ENCODE data around the gene SP100.
"Not testable (repeated sequence)": the region's sequence is repeated elsewhere in the genome, so short reads cannot be mapped to it uniquely, and the experiment has no call there.

The SP100 gene

DNA sequence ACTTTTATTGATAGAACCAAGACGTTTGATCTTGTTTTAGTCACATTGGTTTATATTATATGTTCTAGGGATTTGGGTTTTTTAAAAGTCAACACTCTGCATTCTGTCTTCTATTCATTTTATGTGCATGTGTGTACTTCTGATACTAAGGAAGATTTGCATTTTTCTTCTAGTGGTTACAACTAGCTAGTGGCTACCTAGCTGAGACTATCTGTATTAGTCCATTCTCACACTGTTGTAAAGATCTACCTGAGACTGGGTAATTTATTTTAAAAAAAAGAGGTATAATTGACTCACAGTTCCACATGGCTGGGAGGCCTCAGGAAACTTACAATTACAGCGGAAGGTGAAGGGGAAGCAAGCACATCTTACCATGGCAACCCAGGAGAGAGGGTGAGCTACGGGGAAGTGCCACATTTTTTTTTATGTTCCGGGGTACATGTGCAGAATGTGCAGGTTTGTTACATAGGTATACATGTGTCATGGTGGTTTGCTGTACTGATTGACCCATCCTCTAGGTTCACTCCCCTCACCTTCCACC lies 69.9 kb downstream of the SP100 start:
- DNase-seq, result no peak
- Histone ChIP-seq H3K27me3 (no peaks in the 10 kb centered on the region), H3K36me3 (no peaks in the 10 kb centered on the region), H3K4me3 (ENCODE audit: low read depth, low read length) (no peak overlapping the region), H3K9me3 (no peaks in the 10 kb centered on the region), H3K4me1 (no peaks in the 10 kb centered on the region)
- TF ChIP-seq, protein P1, sequence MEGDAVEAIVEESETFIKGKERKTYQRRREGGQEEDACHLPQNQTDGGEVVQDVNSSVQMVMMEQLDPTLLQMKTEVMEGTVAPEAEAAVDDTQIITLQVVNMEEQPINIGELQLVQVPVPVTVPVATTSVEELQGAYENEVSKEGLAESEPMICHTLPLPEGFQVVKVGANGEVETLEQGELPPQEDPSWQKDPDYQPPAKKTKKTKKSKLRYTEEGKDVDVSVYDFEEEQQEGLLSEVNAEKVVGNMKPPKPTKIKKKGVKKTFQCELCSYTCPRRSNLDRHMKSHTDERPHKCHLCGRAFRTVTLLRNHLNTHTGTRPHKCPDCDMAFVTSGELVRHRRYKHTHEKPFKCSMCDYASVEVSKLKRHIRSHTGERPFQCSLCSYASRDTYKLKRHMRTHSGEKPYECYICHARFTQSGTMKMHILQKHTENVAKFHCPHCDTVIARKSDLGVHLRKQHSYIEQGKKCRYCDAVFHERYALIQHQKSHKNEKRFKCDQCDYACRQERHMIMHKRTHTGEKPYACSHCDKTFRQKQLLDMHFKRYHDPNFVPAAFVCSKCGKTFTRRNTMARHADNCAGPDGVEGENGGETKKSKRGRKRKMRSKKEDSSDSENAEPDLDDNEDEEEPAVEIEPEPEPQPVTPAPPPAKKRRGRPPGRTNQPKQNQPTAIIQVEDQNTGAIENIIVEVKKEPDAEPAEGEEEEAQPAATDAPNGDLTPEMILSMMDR (IDR thresholded peaks at IDR 0.05; ENCODE audit: low read depth, low read length), result no peak

DNA sequence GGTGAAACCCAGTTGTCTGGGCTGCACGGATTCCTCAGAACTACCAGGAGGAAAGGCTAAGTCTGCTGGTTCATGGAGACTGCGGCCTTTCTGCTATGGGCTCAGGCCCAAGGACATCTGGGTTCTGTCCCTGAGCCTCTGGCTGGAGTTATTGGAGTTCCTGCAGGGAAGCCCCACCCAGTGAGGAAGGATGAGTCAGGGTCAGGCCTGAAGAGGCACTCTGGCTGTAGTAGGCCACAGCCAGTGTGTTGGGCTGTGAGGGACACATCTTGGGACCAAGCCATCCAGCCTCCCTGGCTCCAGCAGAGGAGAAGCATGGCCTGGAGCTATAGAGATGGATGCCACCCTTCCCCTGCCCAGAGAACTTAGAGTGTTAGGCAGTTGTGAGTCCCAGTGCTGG lies 75.2 kb downstream of the SP100 start:
- not testable (repeated sequence) for DNase-seq; H3K36me3 ChIP-seq; H3K4me3 ChIP-seq (ENCODE audit: low read depth, low read length); H3K27me3 ChIP-seq; H3K4me1 ChIP-seq; H3K9me3 ChIP-seq

DNA sequence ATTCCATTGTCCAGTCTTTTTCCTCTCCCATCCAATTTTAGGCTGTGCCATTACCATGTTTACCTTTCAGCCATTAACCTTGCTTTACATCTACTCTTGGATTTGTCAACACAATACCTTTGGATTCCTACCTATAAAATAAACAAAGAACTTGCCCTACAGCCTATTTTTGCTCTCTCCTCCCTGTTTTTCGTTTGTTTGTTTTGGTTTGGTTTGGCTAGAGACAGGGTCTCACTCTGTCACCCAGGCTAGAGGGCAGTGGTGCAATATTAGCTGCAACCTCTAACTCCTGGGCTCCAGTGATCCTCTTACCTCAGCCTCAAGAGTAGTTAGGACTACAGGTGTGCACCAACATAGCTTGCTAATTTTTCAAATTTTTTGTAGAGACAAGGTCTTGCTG lies 76.1 kb downstream of the SP100 start:
- DNase-seq, result no peak
- H3K4me1 ChIP-seq, result no peaks in the 10 kb centered on the region
- H3K4me3 ChIP-seq (ENCODE audit: low read depth, low read length), result no peak overlapping the region
- TF ChIP-seq, protein P1 (IDR thresholded peaks at IDR 0.05; ENCODE audit: low read depth, low read length), result no peak
- no peaks in the 10 kb centered on the region for H3K27me3 ChIP-seq
- H3K9me3 ChIP-seq, result no peaks in the 10 kb centered on the region
- no peaks in the 10 kb centered on the region for H3K36me3 ChIP-seq

DNA sequence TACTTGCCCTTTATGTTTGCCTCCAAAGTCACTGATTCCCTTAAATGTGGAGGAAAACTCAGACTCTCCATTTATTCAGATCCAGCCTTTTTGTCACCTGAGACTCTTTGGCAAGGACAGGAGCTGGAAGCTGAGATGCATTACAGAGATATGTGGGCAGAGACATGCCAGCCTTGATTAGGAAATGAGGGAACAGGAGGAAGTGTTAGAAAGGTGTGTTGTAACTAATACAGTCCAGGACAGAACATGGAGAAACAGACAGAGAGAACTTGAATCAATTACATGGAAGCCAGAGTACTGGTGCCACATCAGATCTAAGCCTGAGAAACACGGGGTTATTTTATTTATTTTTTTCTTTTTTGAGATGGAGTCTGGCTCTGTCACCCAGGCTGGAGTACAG lies 79.0 kb downstream of the SP100 start:
- H3K4me3 ChIP-seq (ENCODE audit: low read depth, low read length), result no peak overlapping the region
- no peaks in the 10 kb centered on the region for H3K4me1 ChIP-seq
- no peaks in the 10 kb centered on the region for H3K9me3 ChIP-seq
- H3K36me3 ChIP-seq, result no peaks in the 10 kb centered on the region
- H3K27me3 ChIP-seq, result no peaks in the 10 kb centered on the region
- DNase-seq, result no peak
- TF ChIP-seq, protein P1 (IDR thresholded peaks at IDR 0.05; ENCODE audit: low read depth, low read length), result no peak

DNA sequence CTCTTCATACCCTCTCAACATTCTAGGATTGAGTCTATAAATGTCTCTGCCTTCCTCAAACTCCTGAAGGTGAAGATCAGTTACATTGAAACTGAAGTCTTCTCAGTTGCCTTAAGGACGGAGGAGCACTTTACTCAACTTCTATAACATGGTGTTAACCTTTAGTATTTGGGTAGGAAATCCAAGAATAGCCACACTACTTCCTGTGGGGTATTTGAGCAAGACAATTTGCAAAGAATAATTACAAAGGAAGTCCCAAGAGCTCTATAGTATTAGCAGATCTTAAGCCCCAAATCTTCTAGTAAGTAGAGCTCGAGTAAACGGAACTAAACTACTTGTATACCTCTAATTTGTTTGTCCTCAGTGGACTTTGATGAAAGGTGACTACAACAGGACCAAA lies 80.9 kb downstream of the SP100 start:
- H3K27me3 ChIP-seq, result no peaks in the 10 kb centered on the region; the same call in 1 of the 2 replicates
- TF ChIP-seq, protein P1 (IDR thresholded peaks at IDR 0.05; ENCODE audit: low read depth, low read length), result no peak

DNA sequence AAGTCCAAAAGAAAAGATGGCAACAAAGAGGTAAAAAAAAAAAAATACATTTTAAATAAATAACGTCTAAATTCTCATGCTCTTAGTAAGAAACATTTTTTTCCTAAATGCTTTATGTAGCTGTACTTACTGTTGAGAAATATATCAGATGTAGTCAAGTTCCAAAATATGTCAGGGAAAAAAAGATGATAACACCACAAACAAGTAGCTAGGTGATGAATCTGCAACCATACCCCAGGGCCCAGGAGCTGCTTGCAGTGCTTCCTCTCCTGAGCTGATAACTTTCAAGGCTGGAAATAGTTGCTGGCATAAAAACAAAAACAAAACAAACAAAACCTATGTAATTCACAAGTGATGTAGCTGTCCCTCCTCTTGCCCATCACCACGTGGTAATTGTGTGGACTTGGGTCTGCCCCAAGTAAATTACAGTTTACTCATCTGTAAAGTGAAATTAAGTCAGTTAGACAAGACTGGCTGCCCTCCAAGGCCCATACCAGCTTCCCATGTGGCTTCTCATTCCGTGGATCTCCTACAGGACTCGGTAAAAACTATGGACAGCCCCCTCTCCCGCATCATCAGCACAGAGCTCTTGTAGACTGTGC lies 82.6 kb downstream of the SP100 start:
- TF ChIP-seq, protein P1 (IDR thresholded peaks at IDR 0.05; ENCODE audit: low read depth, low read length), result no peak
- H3K27me3 ChIP-seq, result no peaks in the 10 kb centered on the region; the same call in 1 of the 2 replicates
- H3K36me3 ChIP-seq, result no peaks in the 10 kb centered on the region
- H3K4me3 ChIP-seq (ENCODE audit: low read depth, low read length), result no peak overlapping the region
- H3K9me3 ChIP-seq, result no peaks in the 10 kb centered on the region
- H3K4me1 ChIP-seq, result no peaks in the 10 kb centered on the region
- no peak for DNase-seq

More for the DNA sequence above, 80.9 kb downstream of the SP100 start:
- H3K4me3 ChIP-seq (ENCODE audit: low read depth, low read length), result no peak overlapping the region
- no peak for DNase-seq
- H3K9me3 ChIP-seq, result no peaks in the 10 kb centered on the region
- no peaks in the 10 kb centered on the region for H3K36me3 ChIP-seq
- no peaks in the 10 kb centered on the region for H3K4me1 ChIP-seq

Data from BE2C (cell line).